HG02588 (cell line): ENCODE data around the gene RPF1.
"Not testable (repeated sequence)": the region's sequence is repeated elsewhere in the genome, so short reads cannot be mapped to it uniquely, and the experiment has no call there.

Source experiments
- ATAC-seq: cut with Tn5 transposase; IDR thresholded peaks from one replicate; pipeline ENCODE4 v1.9.1; 2021; ENCODE audit warnings: mild to moderate bottlenecking, moderate library complexity; ENCODE audit not compliant: unreplicated experiment

The RPF1 gene

GRCh38 chr1:84478876-84479868, at the start of gene RPF1:
TSS of gene RPF1 (plus strand) at chr1:84479266. CDS start at chr1:84479282, 16 bp downstream.
- peak; percentile 97 for ATAC-seq

- ATAC-seq = no peak
These were observed 48.5 kb upstream of the RPF1 start for GRCh38 chr1:84430546-84430945.

GRCh38 chr1:84433258-84434080, 45.6 kb upstream of the RPF1 start:
- no peak for ATAC-seq

GRCh38 chr1:84434081-84434769, 44.8 kb upstream of the RPF1 start:
- no peak for ATAC-seq

GRCh38 chr1:84434801-84435549, 44.1 kb upstream of the RPF1 start:
- ATAC-seq = peak; percentile 39

GRCh38 chr1:84436876-84437655, 42.0 kb upstream of the RPF1 start:
- no peak for ATAC-seq

GRCh38 chr1:84442256-84442655, 36.8 kb upstream of the RPF1 start:
- ATAC-seq = peak; percentile 98

- ATAC-seq = not testable (repeated sequence)
These were observed 36.1 kb upstream of the RPF1 start for GRCh38 chr1:84442747-84443646.

- ATAC-seq = not testable (repeated sequence)
These were observed 30.4 kb upstream of the RPF1 start for GRCh38 chr1:84448704-84449103.

GRCh38 chr1:84450910-84451309, 28.2 kb upstream of the RPF1 start:
- no peak for ATAC-seq

- no peak for ATAC-seq
These were observed 26.6 kb upstream of the RPF1 start for GRCh38 chr1:84452436-84452835.

- ATAC-seq = no peak
These were observed 16.9 kb upstream of the RPF1 start for GRCh38 chr1:84462118-84462517.

GRCh38 chr1:84467298-84467697, 11.8 kb upstream of the RPF1 start:
- no peak for ATAC-seq

GRCh38 chr1:84476225-84476624, 2.8 kb upstream of the RPF1 start:
- ATAC-seq = no peak

- peak; percentile 21 for ATAC-seq
These were observed 932 bp downstream of the RPF1 start for GRCh38 chr1:84479998-84480397.

- ATAC-seq = no peak
These were observed 1.6 kb downstream of the RPF1 start for GRCh38 chr1:84480650-84481049.

GRCh38 chr1:84481317-84481716, 2.3 kb downstream of the RPF1 start:
- ATAC-seq = no peak

- ATAC-seq = no peak
These were observed 9.0 kb downstream of the RPF1 start for GRCh38 chr1:84488107-84488506.

GRCh38 chr1:84489766-84490165, 10.7 kb downstream of the RPF1 start:
- ATAC-seq = no peak
